ENCODE data around the gene DDX10. TPM values are rescaled to one million over a fixed set of nuclear protein-coding genes. Genes with fewer than 3 reads are reported as not detected.

DDX10 gene
- total RNA-seq, 4 donors from 2014 or later, result 11.5 to 22.0 (median 14.3) TPM

GRCh38 chr11:108960501-108960900, 295.6 kb downstream of the DDX10 start:
- Histone ChIP-seq H3K4me1 (no peaks in the 10 kb centered on the region), H3K4me3 (no peak overlapping the region), H3K27me3 (no peaks in the 10 kb centered on the region), H3K27ac (replicated peaks in 1 of 4) (no peak overlapping the region), H3K9me3 (no peaks in the 10 kb centered on the region), H3K36me3 (no peaks in the 10 kb centered on the region)
- TF ChIP-seq EP300 (IDR thresholded peaks at IDR 0.05), result no peak
- TF ChIP-seq POLR2A (IDR thresholded peaks at IDR 0.05; ENCODE audit: low read depth), result no peak
- no peak for TF ChIP-seq CTCF (IDR thresholded peaks at IDR 0.05)
- no peak for TF ChIP-seq POLR2AphosphoS5 (IDR thresholded peaks at IDR 0.05)
- intact Hi-C loops (cut with DNase I), result no loop called here
- DNase-seq (ENCODE audit: extremely low spot score), result no peak
- 80% methylated on average over 5 of the region's 5 CpGs for WGBS

DNA sequence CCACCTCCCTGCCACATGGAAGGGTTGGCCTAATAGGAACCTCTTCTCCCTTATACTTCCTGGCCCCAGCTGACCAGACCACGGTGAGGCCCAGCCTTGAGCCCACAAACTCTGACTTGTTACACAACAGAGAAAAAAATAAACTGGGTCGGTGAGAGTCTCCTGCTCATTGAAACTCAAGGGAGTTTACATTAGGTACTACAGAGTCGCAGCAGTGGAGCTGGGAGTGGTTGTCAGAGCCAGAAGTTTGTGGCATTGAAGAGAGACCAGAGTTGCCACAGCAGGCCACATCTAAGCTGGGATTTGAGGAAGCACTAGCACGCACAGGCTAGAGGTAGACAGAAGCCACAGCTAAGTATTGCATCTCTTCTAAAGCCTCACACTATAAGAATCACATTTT, 296.2 kb downstream of the DDX10 start:
- intact Hi-C loops (cut with DNase I), result no loop called here
- Histone ChIP-seq H3K9me3 (no peaks in the 10 kb centered on the region), H3K36me3 (no peaks in the 10 kb centered on the region), H3K27me3 (no peaks in the 10 kb centered on the region), H3K4me3 (no peak overlapping the region), H3K4me1 (no peaks in the 10 kb centered on the region), H3K27ac (replicated peaks in 1 of 4) (no peak overlapping the region)
- no peak for DNase-seq (ENCODE audit: extremely low spot score)
- WGBS, result 46% methylated on average over 4 of the region's 4 CpGs
- no peak for TF ChIP-seq POLR2AphosphoS5 (IDR thresholded peaks at IDR 0.05)
- TF ChIP-seq EP300 (IDR thresholded peaks at IDR 0.05), result no peak
- no peak for TF ChIP-seq POLR2A (IDR thresholded peaks at IDR 0.05; ENCODE audit: low read depth)
- TF ChIP-seq CTCF (IDR thresholded peaks at IDR 0.05), result no peak

- Histone ChIP-seq H3K4me3 (no peak overlapping the region), H3K27me3 (no peaks in the 10 kb centered on the region), H3K9me3 (no peaks in the 10 kb centered on the region), H3K27ac (replicated peaks in 1 of 4) (no peak overlapping the region), H3K36me3 (no peaks in the 10 kb centered on the region), H3K4me1 (peaks cover 4 to 16% (median 12%) of the 10 kb centered on the region in 4 donors)
- 99% methylated on average over 4 of the region's 4 CpGs for WGBS
- no peak for TF ChIP-seq POLR2AphosphoS5 (IDR thresholded peaks at IDR 0.05)
- no peak for TF ChIP-seq POLR2A (IDR thresholded peaks at IDR 0.05; ENCODE audit: low read depth)
- TF ChIP-seq CTCF (IDR thresholded peaks at IDR 0.05), result no peak
- no peak for TF ChIP-seq EP300 (IDR thresholded peaks at IDR 0.05)
- intact Hi-C loops (cut with DNase I), result no loop called here
- DNase-seq (ENCODE audit: extremely low spot score), result no peak
Measured at GRCh38 chr11:108963118-108963517, 298.2 kb downstream of the DDX10 start.

- DNase-seq (ENCODE audit: extremely low spot score), result no peak
- WGBS, result 75% methylated on average over 10 of the region's 10 CpGs
- intact Hi-C loops (cut with DNase I), result no loop called here
Measured at GRCh38 chr11:108965306-108966001, 300.6 kb downstream of the DDX10 start.

GRCh38 chr11:108966206-108966605, 301.3 kb downstream of the DDX10 start:
- intact Hi-C loops (cut with DNase I), result no loop called here
- no peak for DNase-seq (ENCODE audit: extremely low spot score)
- H3K27ac ChIP-seq (replicated peaks in 1 of 4), result no peak overlapping the region
- H3K4me1 ChIP-seq, result peaks cover 7 to 18% (median 12%) of the 10 kb centered on the region in 4 donors
- no peak overlapping the region for H3K4me3 ChIP-seq
- no peaks in the 10 kb centered on the region for H3K27me3 ChIP-seq
- H3K36me3 ChIP-seq, result no peaks in the 10 kb centered on the region
- no peak for TF ChIP-seq POLR2AphosphoS5 (IDR thresholded peaks at IDR 0.05)
- no peak for TF ChIP-seq POLR2A (IDR thresholded peaks at IDR 0.05; ENCODE audit: low read depth)
- TF ChIP-seq CTCF (IDR thresholded peaks at IDR 0.05), result no peak
- no peak for TF ChIP-seq EP300 (IDR thresholded peaks at IDR 0.05)
- H3K9me3 ChIP-seq, result no peaks in the 10 kb centered on the region
- WGBS, result 95% methylated on average over 4 of the region's 4 CpGs

More at GRCh38 chr11:108965306-108966001, 300.6 kb downstream of the DDX10 start:
- no peaks in the 10 kb centered on the region for H3K9me3 ChIP-seq
- H3K4me3 ChIP-seq, result no peak overlapping the region
- no peaks in the 10 kb centered on the region for H3K27me3 ChIP-seq
- H3K36me3 ChIP-seq, result no peaks in the 10 kb centered on the region
- H3K27ac ChIP-seq (replicated peaks in 1 of 4), result no peak overlapping the region
- no peak for TF ChIP-seq POLR2AphosphoS5 (IDR thresholded peaks at IDR 0.05)
- peaks cover 7 to 18% (median 12%) of the 10 kb centered on the region in 4 donors for H3K4me1 ChIP-seq
